ENCODE measurements around the gene KRTAP21-1. TPM values are rescaled to one million over a fixed set of nuclear protein-coding genes. Genes with fewer than 3 reads are reported as not detected.

KRTAP21-1 gene
- total RNA-seq, 2 donors from 2014 or later, result not detected

DNA sequence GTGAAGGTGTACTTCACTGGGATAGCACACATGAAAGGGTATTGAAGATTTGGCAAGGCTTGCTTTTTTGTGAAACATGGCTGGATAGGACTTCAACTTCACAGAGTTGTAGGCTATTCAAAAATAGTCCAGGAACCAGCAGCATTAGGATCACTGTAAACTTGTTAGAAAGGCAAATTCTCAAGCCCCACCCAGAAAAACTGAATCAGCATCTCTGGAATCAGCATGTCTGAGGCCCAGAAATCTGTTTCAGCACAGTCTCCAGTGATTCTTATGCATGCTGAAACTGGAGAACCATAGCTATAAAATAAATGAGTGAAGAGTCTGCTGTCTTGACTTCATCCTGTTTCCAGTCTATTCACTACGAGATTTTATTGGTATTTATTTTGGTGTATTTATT, 28.5 kb downstream of the KRTAP21-1 start:
- H3K27ac ChIP-seq, result no peak overlapping the region
- no peaks in the 10 kb centered on the region for H3K36me3 ChIP-seq
- no peaks in the 10 kb centered on the region for H3K27me3 ChIP-seq (replicated peaks; ENCODE audit: insufficient read depth)
- no peak overlapping the region for H3K4me3 ChIP-seq
- no peaks in the 10 kb centered on the region for H3K9me3 ChIP-seq
- H3K4me1 ChIP-seq (replicated peaks), result no peaks in the 10 kb centered on the region
- 41% methylated on average over 1 of the region's 1 CpG for WGBS
- no peak for DNase-seq (ENCODE audit: low spot score)
- intact Hi-C loops (cut with DNase I), result no loop called here
- TF ChIP-seq POLR2A (IDR thresholded peaks at IDR 0.05) (no peak), POLR2AphosphoS5 (IDR thresholded peaks at IDR 0.05) (no peak)
- TF ChIP-seq, protein P1, sequence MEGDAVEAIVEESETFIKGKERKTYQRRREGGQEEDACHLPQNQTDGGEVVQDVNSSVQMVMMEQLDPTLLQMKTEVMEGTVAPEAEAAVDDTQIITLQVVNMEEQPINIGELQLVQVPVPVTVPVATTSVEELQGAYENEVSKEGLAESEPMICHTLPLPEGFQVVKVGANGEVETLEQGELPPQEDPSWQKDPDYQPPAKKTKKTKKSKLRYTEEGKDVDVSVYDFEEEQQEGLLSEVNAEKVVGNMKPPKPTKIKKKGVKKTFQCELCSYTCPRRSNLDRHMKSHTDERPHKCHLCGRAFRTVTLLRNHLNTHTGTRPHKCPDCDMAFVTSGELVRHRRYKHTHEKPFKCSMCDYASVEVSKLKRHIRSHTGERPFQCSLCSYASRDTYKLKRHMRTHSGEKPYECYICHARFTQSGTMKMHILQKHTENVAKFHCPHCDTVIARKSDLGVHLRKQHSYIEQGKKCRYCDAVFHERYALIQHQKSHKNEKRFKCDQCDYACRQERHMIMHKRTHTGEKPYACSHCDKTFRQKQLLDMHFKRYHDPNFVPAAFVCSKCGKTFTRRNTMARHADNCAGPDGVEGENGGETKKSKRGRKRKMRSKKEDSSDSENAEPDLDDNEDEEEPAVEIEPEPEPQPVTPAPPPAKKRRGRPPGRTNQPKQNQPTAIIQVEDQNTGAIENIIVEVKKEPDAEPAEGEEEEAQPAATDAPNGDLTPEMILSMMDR (IDR thresholded peaks at IDR 0.05), result no peak

DNA sequence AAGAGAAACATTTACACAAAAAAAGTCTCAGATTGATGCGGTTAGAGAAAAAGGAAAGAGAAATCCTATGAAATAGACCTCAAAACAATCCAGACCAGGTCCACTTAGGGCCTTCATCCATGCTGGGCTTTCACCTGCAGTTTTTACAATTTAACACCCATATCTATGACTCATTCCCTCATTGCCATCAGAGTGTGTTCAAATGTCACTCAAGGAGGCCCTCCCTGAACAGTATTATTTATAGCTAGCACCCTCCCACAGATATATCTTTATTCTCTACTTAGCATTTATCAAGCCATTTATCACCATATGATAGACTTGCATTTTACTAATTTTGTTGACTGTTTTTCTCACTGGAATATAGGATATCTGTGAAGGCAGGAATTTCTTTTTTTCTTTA, 35.8 kb downstream of the KRTAP21-1 start:
- Histone ChIP-seq H3K36me3 (no peaks in the 10 kb centered on the region), H3K4me1 (replicated peaks) (no peaks in the 10 kb centered on the region), H3K9me3 (no peaks in the 10 kb centered on the region), H3K27ac (no peak overlapping the region), H3K27me3 (replicated peaks; ENCODE audit: insufficient read depth) (no peaks in the 10 kb centered on the region), H3K4me3 (no peak overlapping the region)
- TF ChIP-seq POLR2A (IDR thresholded peaks at IDR 0.05) (no peak), POLR2AphosphoS5 (IDR thresholded peaks at IDR 0.05) (no peak)
- TF ChIP-seq, protein P1 (IDR thresholded peaks at IDR 0.05), result no peak
- intact Hi-C loops (cut with DNase I), result no loop called here
- DNase-seq (ENCODE audit: low spot score), result no peak
- WGBS, result 90% methylated on average over 1 of the region's 1 CpG

DNA sequence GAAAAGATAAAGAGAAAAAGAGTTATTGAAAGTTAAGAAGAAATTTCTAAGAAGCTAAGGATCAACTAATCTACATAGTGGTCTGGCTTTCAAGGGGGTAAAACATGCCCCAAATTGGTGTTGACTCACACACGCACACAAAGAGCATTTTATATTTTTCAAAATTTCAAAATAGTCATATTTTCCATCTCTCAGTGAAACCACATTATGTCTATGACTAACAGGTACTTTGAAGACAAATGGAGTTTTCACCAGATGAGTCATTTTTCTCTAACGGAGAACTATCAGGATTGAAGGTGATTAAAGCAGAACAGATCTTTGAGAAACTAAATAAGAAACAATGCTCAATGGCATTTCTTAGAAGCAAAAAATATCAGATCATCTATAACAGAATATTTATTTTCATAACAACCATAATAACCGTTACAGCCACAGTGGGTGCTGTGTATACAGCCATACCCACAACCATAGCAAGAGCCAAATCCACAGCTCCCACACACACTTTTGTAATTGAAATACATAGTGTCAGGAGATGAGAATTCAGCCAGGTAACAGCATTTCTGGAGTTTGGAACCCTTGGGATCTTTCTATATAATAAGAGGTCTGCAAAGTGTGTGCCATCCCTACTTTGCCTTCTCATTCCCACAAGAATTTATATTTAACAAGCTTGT, 36.9 kb downstream of the KRTAP21-1 start, which contains the start of gene KRTAP21-3:
Gene KRTAP21-3 (minus strand): TSS at position 539 of the 671 bp plus-strand sequence. CDS start 18 bp downstream, at position 521.
- intact Hi-C loops (cut with DNase I), result no loop called here
- H3K36me3 ChIP-seq, result no peaks in the 10 kb centered on the region
- no peaks in the 10 kb centered on the region for H3K27me3 ChIP-seq (replicated peaks; ENCODE audit: insufficient read depth)
- H3K4me1 ChIP-seq (replicated peaks), result no peaks in the 10 kb centered on the region
- no peak within 1 kb of the TSS for H3K27ac ChIP-seq
- DNase-seq (ENCODE audit: low spot score), result no peak
- no peak within 1 kb of the TSS for H3K4me3 ChIP-seq
- no peaks in the 10 kb centered on the region for H3K9me3 ChIP-seq
- TF ChIP-seq POLR2AphosphoS5 (IDR thresholded peaks at IDR 0.05) (no peak), POLR2A (IDR thresholded peaks at IDR 0.05) (no peak)
- TF ChIP-seq, protein P1 (IDR thresholded peaks at IDR 0.05), result no peak
- 73% methylated on average over 3 of the region's 3 CpGs for WGBS

DNA sequence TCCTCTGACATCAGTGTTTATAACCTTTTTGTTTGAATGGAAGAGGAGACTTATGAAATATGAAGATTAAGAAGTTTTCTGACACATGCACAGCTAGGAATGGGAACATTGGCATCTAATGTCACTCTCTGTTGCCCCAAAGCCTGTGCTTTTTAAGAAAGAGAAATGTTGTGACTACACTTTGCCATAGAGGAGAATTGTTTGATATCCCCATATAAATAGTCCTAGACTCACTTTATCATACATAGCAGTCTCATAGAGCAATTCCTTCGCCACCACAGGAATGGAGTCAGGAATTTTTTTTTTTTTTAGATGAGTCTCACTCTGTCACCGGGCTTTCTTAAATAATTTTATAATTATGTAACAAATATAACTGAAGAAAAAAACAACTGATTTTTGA, 38.1 kb downstream of the KRTAP21-1 start:
- Histone ChIP-seq H3K27me3 (replicated peaks; ENCODE audit: insufficient read depth) (no peaks in the 10 kb centered on the region), H3K9me3 (no peaks in the 10 kb centered on the region), H3K27ac (no peak overlapping the region), H3K4me1 (replicated peaks) (no peaks in the 10 kb centered on the region), H3K4me3 (no peak overlapping the region), H3K36me3 (no peaks in the 10 kb centered on the region)
- intact Hi-C loops (cut with DNase I), result no loop called here
- TF ChIP-seq POLR2A (IDR thresholded peaks at IDR 0.05) (no peak), POLR2AphosphoS5 (IDR thresholded peaks at IDR 0.05) (no peak)
- TF ChIP-seq, protein P1 (IDR thresholded peaks at IDR 0.05), result no peak
- WGBS, result 93% methylated on average over 2 of the region's 2 CpGs
- DNase-seq (ENCODE audit: low spot score), result no peak

DNA sequence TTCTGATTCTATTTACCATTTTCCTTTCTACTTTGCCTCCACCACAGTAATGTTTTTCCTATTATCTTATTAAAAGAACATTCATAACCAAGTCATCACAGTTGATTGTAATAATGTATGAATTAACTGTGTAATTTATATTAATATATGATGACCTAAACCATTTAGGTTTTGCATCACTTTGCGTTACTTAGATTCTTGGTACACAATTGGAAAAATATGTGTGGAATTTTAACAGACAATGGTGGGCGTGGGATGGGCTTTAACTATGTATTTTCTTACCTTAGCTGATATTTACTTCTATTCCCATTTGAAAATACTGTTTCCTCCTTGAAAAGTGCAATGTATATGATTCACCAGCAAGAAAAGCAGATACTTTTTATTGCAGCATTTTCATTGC, 40.3 kb downstream of the KRTAP21-1 start:
- Histone ChIP-seq H3K27me3 (replicated peaks; ENCODE audit: insufficient read depth) (no peaks in the 10 kb centered on the region), H3K36me3 (no peaks in the 10 kb centered on the region), H3K4me3 (no peak overlapping the region), H3K4me1 (replicated peaks) (no peaks in the 10 kb centered on the region), H3K9me3 (no peaks in the 10 kb centered on the region), H3K27ac (no peak overlapping the region)
- no peak for DNase-seq (ENCODE audit: low spot score)
- intact Hi-C loops (cut with DNase I), result no loop called here
- TF ChIP-seq POLR2AphosphoS5 (IDR thresholded peaks at IDR 0.05) (no peak), POLR2A (IDR thresholded peaks at IDR 0.05) (no peak)
- TF ChIP-seq, protein P1 (IDR thresholded peaks at IDR 0.05), result no peak
- WGBS, result 59% methylated on average over 2 of the region's 2 CpGs
